Activated T-cell treated with anti-CD3 and anti-CD28 coated beads, Interleukin-2, amount 50 U/mL, for 4 hours (primary cell): Measurements from ENCODE around the gene SNCA. TPM values are rescaled to one million over a fixed set of nuclear protein-coding genes. Genes with fewer than 3 reads are reported as not detected.

Experiments used
- ATAC-seq, 2 donors: fragments of 200-7000 bp; cut with Tn5 transposase; one replicate each; pipeline ENCODE4 v1.10.0; 2021
- DNase-seq: peaks from one replicate; pipeline ENCODE4 v3.0.0-alpha.2; 2020
- H3K27me3 Mint-ChIP-seq: one replicate; pipeline ENCODE4 v1.8.0; 2021; ENCODE audit warnings: low read depth, mixed read lengths
- H3K36me3 Mint-ChIP-seq: one replicate; pipeline ENCODE4 v1.8.0; 2022; ENCODE audit warnings: mixed read lengths; ENCODE audit not compliant: insufficient read depth
- H3K4me1 Mint-ChIP-seq: one replicate; pipeline ENCODE4 v1.8.0; 2021; ENCODE audit warnings: low read depth, mixed read lengths
- H3K4me3 Mint-ChIP-seq: one replicate; pipeline ENCODE4 v1.8.0; 2021; ENCODE audit warnings: mild to moderate bottlenecking, moderate library complexity, mixed read lengths
- H3K9me3 Mint-ChIP-seq: one replicate; pipeline ENCODE4 v1.8.0; 2021; ENCODE audit warnings: mixed read lengths
- total RNA-seq, 3 donors: library from RNA; stranded (reverse); gene quantifications; one replicate each; pipeline ENCODE4 v1.2.1, GENCODE V29; 2021

SNCA gene
- total RNA-seq, 3 donors from 2014 or later = 0.37 to 1.2 (median 0.60) TPM

GRCh38 chr4:89684536-89684935 lies 152.4 kb downstream of the SNCA start:
- H3K27me3 Mint-ChIP-seq = peaks cover 7% of the 10 kb centered on the region
- no peak for ATAC-seq

GRCh38 chr4:89682808-89683207 lies 154.2 kb downstream of the SNCA start:
- Mint-ChIP-seq H3K9me3 (no peaks in the 10 kb centered on the region), H3K27me3 (peaks cover 5% of the 10 kb centered on the region), H3K4me1 (peaks cover 8% of the 10 kb centered on the region), H3K36me3 (no peaks in the 10 kb centered on the region), H3K4me3 (no peak overlapping the region)
- no peak for DNase-seq
- ATAC-seq = no peak

More at GRCh38 chr4:89684536-89684935, 152.4 kb downstream of the SNCA start:
- no peaks in the 10 kb centered on the region for H3K36me3 Mint-ChIP-seq
- H3K4me1 Mint-ChIP-seq = peaks cover 4% of the 10 kb centered on the region
- no peak overlapping the region for H3K4me3 Mint-ChIP-seq
- DNase-seq = no peak
- no peaks in the 10 kb centered on the region for H3K9me3 Mint-ChIP-seq

GRCh38 chr4:89681671-89682070 lies 155.3 kb downstream of the SNCA start:
- Mint-ChIP-seq H3K4me1 (peaks cover 8% of the 10 kb centered on the region), H3K27me3 (peaks cover 4% of the 10 kb centered on the region), H3K36me3 (no peaks in the 10 kb centered on the region), H3K9me3 (no peaks in the 10 kb centered on the region), H3K4me3 (no peak overlapping the region)
- DNase-seq (no peak), ATAC-seq (no peak)

GRCh38 chr4:89681219-89681618 lies 155.7 kb downstream of the SNCA start:
- no peak overlapping the region for H3K4me3 Mint-ChIP-seq
- ATAC-seq (no peak), DNase-seq (no peak)
- H3K9me3 Mint-ChIP-seq = no peaks in the 10 kb centered on the region
- H3K36me3 Mint-ChIP-seq = no peaks in the 10 kb centered on the region
- peaks cover 8% of the 10 kb centered on the region for H3K4me1 Mint-ChIP-seq
- peaks cover 4% of the 10 kb centered on the region for H3K27me3 Mint-ChIP-seq

GRCh38 chr4:89674876-89675459 lies 162.0 kb downstream of the SNCA start:
- no peak overlapping the region for H3K4me3 Mint-ChIP-seq
- H3K27me3 Mint-ChIP-seq = peaks cover 13% of the 10 kb centered on the region
- no peak for DNase-seq

More at GRCh38 chr4:89674876-89675459, 162.0 kb downstream of the SNCA start:
- Mint-ChIP-seq H3K4me1 (peaks cover 6% of the 10 kb centered on the region), H3K36me3 (no peaks in the 10 kb centered on the region), H3K9me3 (no peaks in the 10 kb centered on the region)
- no peak for ATAC-seq

Other genes starting within 250 kb of the SNCA start
- under 1 TPM; 0.18 to 0.23 (median 0.19) TPM for gene MMRN1, start 57.7 kb upstream of the SNCA start, total RNA-seq